Mesangial cell (primary cell): ENCODE results near the gene GTF3C2. TPM values are rescaled to one million over a fixed set of nuclear protein-coding genes. Genes with fewer than 3 reads are reported as not detected.

Experiments
- total RNA-seq: library from RNA; depleted of rRNA; stranded (reverse); fragments of >200 nt; gene quantifications from 2 replicates; pipeline ENCODE4 v1.2.3, GENCODE V29; 2015

GTF3C2 gene, protein sequence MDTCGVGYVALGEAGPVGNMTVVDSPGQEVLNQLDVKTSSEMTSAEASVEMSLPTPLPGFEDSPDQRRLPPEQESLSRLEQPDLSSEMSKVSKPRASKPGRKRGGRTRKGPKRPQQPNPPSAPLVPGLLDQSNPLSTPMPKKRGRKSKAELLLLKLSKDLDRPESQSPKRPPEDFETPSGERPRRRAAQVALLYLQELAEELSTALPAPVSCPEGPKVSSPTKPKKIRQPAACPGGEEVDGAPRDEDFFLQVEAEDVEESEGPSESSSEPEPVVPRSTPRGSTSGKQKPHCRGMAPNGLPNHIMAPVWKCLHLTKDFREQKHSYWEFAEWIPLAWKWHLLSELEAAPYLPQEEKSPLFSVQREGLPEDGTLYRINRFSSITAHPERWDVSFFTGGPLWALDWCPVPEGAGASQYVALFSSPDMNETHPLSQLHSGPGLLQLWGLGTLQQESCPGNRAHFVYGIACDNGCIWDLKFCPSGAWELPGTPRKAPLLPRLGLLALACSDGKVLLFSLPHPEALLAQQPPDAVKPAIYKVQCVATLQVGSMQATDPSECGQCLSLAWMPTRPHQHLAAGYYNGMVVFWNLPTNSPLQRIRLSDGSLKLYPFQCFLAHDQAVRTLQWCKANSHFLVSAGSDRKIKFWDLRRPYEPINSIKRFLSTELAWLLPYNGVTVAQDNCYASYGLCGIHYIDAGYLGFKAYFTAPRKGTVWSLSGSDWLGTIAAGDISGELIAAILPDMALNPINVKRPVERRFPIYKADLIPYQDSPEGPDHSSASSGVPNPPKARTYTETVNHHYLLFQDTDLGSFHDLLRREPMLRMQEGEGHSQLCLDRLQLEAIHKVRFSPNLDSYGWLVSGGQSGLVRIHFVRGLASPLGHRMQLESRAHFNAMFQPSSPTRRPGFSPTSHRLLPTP
- 44.4 and 49.5 TPM in 2 replicates for total RNA-seq

DNA sequence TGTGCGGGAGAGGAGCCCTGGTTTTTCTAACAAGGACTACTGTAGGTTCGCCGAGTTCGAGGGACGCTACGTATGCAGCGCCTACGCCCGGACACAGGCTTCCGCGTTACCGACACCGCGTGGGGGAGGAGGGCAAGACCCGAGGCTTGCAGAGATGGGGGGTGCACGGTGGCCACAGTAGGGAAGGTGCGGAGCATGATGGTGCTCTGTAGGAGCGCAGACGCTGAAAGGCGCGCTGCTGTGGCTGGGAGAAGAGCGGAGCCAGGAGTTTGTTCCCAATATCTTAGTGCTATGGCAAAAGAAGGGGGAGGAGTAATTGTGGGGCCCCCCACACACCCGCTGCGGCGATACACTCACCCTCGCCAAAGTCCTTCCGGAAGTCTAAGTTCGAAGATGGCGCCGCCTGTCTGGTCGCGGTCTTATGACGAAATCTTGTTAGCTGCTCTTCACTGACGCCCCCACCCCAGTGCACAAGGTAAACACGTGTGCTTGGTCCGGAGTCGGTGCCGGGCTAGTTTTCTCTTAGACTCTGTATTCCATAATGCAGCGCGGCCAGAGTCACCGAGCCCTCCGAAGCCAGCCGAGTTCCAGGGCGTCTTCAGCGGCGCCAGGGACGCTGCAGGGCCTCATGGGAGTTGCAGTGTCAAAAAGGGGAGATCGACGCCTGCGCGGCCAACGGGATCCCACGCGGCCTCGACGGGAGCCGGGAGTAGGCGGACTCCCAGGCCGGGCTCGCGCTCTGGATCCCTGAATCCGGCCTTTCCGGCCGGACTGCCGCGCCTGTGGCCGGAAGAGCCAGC is at the start of gene GTF3C2:
TSS of gene GTF3C2 (minus strand) at position 383 of the 800 bp plus-strand sequence. CDS start 13,210 bp downstream, outside the sequence.

DNA sequence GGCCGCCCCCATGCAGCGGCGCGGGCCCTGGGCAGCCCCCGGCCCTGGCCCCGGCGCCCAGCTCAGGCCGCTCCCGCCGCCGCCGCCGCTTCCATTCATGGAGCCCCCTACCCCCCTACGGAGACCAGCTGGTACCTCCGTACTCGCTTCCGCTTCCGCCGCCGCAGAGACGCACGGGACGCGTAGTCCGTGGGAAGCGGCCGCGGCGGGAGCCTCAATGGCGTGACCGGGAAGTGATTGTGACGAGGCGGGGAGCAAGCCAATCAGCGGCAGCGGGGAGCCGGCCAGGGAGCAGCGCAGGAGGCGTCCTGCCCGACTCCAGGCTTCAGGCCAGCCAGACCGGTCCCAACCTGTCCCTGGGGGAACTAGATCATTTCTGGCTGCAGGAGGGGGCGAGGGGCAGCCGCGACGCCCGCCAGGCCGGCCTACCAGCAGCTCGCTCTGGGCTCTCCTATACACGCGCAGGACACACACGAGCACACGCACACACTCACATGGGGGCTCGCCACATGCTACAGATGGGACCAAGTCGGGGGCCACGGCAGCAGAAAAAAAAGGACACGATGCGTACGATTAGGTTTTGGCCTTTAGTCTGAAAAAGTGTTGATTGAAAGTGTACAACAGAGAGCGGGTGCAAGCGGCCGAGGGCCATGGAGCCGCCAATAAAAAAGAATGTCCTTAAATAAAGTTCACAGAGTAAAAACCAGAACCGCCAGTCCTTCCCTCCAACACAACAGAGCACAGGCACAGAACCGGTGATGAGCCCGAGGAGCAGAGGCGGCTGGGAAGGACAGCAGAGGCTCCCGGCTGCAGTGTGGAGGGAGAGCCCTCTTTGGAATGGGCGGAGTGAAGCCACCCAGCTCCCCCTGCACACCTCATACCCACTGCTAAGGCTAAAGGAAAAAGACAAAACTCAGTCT is 24.3 kb upstream of the GTF3C2 start, which contains the start of gene ZNF513:
TSS of gene ZNF513 (minus strand) at position 109 of the 920 bp plus-strand sequence. CDS start 208 bp downstream, outside the sequence.

DNA sequence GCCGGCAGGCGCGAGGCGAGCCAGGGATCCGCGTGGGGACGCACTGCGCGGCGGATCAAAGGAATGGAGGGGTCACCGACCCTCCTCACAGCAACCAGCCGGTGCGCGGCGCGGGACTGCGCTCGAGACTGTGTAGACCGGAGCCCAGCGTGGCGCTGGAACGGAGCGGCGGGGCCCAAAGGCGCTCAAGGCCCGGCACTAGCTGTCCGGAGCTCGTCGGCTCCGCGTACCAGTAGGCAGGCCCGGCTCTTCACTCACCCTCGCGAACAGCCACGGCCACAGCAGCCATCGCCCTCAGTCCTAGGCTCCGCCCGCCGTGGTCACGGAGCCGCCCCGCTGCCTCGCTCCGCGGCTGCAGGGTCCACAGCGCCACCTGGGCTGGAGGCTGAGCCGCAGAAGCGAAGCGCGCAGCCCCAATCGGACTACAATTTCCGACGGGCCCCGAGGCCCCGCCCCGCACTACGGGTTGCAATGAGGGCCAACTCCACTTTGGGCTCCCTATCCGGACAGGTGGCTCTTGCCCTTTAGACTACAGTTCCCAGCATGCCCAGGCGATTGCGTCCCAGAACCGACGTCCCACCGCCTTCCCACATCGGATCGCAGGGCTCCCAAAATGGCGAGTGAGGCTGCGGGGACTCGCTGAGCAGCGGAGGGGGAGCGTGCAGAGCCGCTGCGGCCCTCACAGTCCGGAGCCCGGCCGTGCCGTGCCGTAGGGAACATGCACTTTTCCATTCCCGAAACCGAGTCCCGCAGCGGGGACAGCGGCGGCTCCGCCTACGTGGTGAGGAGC is 13.7 kb upstream of the GTF3C2 start, which contains the start of the genes EIF2B4 and SNX17:
TSS of gene EIF2B4 (minus strand) at position 313 of the 790 bp plus-strand sequence. CDS start at position 289, 24 bp downstream.
TSS of gene SNX17 (plus strand) at position 591 of the 790 bp plus-strand sequence. CDS start at position 719, 128 bp downstream.

DNA sequence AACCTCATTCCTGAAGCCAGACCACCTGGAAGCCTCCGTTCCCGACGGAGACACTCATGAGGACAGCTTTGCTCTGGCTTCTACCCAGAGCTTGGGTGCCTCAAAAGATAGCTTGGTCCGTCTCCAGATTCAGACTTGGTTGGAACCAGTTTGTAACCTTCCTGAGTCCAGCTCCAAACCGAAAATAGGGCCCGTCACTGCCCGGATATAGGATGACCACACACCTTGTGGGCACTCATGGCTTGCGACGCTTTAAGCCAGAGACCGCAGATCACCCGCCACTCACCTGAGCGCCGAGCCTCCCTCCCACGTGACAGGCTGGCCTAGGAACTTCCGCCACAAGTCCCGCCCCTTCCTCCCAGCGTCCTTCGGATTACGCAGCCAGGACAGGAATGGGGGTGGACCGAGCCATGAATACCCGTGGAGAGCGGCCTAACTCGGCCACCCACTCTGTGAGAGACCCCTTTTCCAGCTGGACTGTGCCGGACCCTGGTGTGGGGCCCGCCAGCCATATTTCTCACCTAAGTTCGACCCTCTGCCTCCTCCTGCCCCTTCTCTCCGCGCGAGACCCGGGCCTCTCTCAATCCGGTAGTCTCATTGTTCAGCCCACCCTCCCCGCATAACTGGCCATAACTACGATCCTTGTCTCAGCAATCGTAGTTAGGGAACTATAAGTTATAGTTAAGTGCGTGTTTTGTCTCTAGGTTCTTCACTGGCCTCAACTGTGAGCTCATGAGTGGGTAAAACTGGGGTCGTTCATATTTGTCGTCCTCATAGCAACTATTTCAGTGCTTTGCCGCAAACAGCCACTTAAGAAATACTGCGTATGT is 33.6 kb downstream of the GTF3C2 start, which contains the start of gene MPV17:
TSS of gene MPV17 (minus strand) at position 332 of the 830 bp plus-strand sequence. CDS start 580 bp downstream, outside the sequence.

DNA sequence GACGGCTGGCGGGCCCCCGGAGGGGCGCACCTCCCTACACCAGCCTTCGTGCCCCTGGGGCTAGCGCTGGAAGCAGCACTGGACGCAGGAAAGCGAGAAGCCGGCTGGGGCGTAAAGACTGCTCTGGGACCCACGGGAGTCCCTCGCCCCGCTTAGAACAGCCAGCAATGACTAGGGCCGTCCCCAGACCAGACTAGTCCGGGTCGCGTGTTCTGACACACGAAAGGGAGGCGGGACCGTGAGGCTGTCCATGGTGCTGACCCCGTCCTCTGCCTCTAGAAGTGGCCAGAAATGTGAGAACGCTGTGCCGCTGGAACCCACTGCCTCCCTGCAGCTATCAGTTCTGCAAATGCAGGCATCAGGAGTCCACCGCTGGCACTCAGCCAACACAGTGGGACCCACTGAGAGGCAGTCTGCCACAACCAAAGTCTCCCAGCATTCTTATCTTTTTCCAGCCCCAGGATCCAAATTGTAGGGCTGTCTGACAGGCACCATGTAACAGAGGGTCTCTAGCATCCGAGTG is 48.1 kb downstream of the GTF3C2 start, which contains the start of gene UCN:
TSS of gene UCN (minus strand) at position 87 of the 523 bp plus-strand sequence. CDS start 550 bp downstream, outside the sequence.

DNA sequence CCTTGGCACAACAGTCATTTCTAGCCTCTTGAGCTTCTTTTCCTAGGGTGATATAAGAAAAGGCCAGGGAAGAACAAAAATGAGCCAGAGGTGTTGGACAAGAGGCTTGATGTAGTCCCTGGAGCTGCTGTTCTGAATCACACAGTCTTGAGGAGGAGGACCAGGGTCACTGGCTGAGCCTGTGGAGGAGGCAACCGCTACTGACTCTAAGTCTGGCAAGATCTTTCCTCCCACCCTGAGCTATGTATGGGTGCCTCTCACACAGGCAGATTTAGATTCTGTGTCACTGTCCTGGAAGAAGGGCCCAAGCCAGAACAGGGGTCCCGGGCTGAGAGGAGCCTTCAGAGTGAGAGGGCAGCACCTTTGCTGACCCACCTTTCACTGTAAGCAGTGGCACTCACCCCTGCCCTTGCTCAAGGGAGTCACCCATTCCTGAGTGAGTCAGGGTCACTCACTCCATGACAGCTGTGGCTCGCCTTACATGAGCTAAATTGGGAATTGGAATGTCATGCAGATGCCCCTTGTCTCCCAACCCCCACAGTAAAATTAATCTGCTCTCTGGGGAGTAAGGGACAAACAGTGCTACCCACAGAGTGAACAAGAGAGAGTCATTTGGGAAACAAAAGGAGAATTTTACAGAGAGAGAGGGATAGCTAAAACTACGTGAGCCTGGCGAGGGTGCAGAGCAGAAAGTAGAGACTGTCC is 74.6 kb downstream of the GTF3C2 start, which contains the start of gene TRIM54:
TSS of gene TRIM54 (plus strand) at position 575 of the 705 bp plus-strand sequence. CDS start 303 bp downstream, outside the sequence.

Other genes with a start within 250 kb of the GTF3C2 start
- 2.4 and 2.5 TPM in 2 replicates for gene CGREF1, start 237.6 kb downstream of the GTF3C2 start, total RNA-seq
- 0.16 and 0.89 TPM in 2 replicates for gene ABHD1, start 232.9 kb downstream of the GTF3C2 start, total RNA-seq
- 41.6 and 72.5 TPM in 2 replicates for gene PREB, start 222.1 kb downstream of the GTF3C2 start, total RNA-seq
- gene PRR30, start 217.4 kb downstream of the GTF3C2 start, total RNA-seq: not detected in 2 replicates
- gene TCF23, start 207.8 kb downstream of the GTF3C2 start, total RNA-seq: not detected in 2 replicates
- gene ATRAID, start 144.7 kb downstream of the GTF3C2 start, total RNA-seq: 164 and 249 TPM in 2 replicates
- gene SLC5A6, start 144.5 kb downstream of the GTF3C2 start, total RNA-seq: 28.4 and 63.9 TPM in 2 replicates
- gene CAD, start 139.4 kb downstream of the GTF3C2 start, total RNA-seq: 66.8 and 124 TPM in 2 replicates
- gene SLC30A3, start 93.7 kb downstream of the GTF3C2 start, total RNA-seq: under 0.01 TPM in 1 of 2 replicates, not detected in the other
- not detected in 2 replicates for gene DNAJC5G, start 81.3 kb downstream of the GTF3C2 start, total RNA-seq
- gene TRIM54, start 74.3 kb downstream of the GTF3C2 start, total RNA-seq: not detected in 2 replicates
- gene UCN, start 48.3 kb downstream of the GTF3C2 start, total RNA-seq: 0.65 and 0.76 TPM in 2 replicates
- gene MPV17, start 33.7 kb downstream of the GTF3C2 start, total RNA-seq: 79.0 and 79.9 TPM in 2 replicates
- 27.0 and 33.4 TPM in 2 replicates for gene EIF2B4, start 13.6 kb upstream of the GTF3C2 start, total RNA-seq
- 148 and 150 TPM in 2 replicates for gene SNX17, start 13.9 kb upstream of the GTF3C2 start, total RNA-seq
- gene ZNF513, start 24.0 kb upstream of the GTF3C2 start, total RNA-seq: 6.7 and 12.9 TPM in 2 replicates
- gene PPM1G, start 52.8 kb upstream of the GTF3C2 start, total RNA-seq: 66.2 and 153 TPM in 2 replicates
- 81.2 and 88.4 TPM in 2 replicates for gene NRBP1, start 71.9 kb upstream of the GTF3C2 start, total RNA-seq
- 0.49 and 8.9 TPM in 2 replicates for gene KRTCAP3, start 85.6 kb upstream of the GTF3C2 start, total RNA-seq
- 14.7 and 19.4 TPM in 2 replicates for gene IFT172, start 133.0 kb upstream of the GTF3C2 start, total RNA-seq
- 18.6 and 35.9 TPM in 2 replicates for gene FNDC4, start 138.4 kb upstream of the GTF3C2 start, total RNA-seq
- gene GCKR, start 140.1 kb upstream of the GTF3C2 start, total RNA-seq: 1.1 TPM in 1 of 2 replicates, not detected in the other
- gene ZNF512, start 226.3 kb upstream of the GTF3C2 start, total RNA-seq: 13.0 and 20.8 TPM in 2 replicates